Retinal pigment epithelial cell (primary cell): ENCODE results near the gene GH2.
A peak's percentile ranks its signal among the peaks of the same experiment; 100 is the strongest.
"Not testable (repeated sequence)": the region's sequence is repeated elsewhere in the genome, so short reads cannot be mapped to it uniquely, and the experiment has no call there.

ENCODE experiments used
- DNase-seq: peaks from one replicate; pipeline ENCODE4 v3.0.0-alpha.2; 2010; ENCODE audit warnings: low read depth
- H3K4me3 ChIP-seq: 2 replicates; pipeline ENCODE4 v1.5.1; 2011; ENCODE audit warnings: mild to moderate bottlenecking, low read length, control low read depth, moderate library complexity
- TF ChIP-seq, protein P1 (sequence below): conservative IDR thresholded peaks from 2 replicates; pipeline ENCODE4 v1.5.1; 2011; ENCODE audit warnings: low read depth, low read length, control low read depth, inconsistent platforms

GH2 gene

DNA sequence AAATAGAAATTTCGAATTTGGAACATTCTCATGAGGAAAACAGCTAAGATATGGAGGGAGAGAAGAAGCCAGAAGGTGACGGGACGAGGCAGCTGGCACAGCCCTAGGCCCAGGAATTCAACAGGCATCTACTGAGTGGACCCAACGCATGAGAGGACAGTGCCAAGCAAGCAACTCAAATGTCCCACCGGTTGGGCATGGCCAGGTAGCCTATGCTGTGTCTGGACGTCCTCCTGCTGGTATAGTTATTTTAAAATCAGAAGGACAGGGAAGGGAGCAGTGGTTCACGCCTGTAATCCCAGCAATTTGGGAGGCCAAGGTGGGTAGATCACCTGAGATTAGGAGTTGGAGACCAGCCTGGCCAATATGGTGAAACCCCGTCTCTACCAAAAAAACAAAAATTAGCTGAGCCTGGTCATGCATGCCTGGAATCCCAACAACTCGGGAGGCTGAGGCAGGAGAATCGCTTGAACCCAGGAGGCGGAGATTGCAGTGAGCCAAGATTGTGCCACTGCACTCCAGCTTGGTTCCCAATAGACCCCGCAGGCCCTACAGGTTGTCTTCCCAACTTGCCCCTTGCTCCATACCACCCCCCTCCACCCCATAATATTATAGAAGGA is 34.9 kb upstream of the GH2 start:
- H3K4me3 ChIP-seq: no peak overlapping the region
- no peak for DNase-seq
- TF ChIP-seq, protein P1, sequence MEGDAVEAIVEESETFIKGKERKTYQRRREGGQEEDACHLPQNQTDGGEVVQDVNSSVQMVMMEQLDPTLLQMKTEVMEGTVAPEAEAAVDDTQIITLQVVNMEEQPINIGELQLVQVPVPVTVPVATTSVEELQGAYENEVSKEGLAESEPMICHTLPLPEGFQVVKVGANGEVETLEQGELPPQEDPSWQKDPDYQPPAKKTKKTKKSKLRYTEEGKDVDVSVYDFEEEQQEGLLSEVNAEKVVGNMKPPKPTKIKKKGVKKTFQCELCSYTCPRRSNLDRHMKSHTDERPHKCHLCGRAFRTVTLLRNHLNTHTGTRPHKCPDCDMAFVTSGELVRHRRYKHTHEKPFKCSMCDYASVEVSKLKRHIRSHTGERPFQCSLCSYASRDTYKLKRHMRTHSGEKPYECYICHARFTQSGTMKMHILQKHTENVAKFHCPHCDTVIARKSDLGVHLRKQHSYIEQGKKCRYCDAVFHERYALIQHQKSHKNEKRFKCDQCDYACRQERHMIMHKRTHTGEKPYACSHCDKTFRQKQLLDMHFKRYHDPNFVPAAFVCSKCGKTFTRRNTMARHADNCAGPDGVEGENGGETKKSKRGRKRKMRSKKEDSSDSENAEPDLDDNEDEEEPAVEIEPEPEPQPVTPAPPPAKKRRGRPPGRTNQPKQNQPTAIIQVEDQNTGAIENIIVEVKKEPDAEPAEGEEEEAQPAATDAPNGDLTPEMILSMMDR: no peak

DNA sequence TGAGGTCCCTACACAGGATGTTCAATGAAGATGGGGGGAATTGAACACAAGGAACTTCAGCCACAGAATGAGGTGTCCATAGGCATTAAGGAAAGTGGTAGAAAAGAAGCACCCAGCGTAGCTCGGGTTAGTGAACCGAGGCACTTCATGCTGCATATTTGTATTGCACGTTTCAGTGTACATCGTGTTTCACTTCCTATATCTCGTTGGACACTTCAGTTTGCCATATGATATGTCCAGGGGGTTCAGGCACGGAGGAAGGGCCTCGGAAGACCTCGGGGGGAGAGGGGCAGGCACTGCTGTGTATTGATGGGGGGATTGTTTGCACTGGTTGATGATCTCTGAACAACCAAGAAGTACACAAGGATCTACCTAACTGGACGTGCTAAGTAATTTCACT is 34.0 kb upstream of the GH2 start:
- DNase-seq, H3K4me3 ChIP-seq: not testable (repeated sequence)

- no peak overlapping the region for H3K4me3 ChIP-seq
- no peak for DNase-seq
- TF ChIP-seq, protein P1: no peak
Observed at GRCh38 chr17:63914471-63914870, 32.7 kb upstream of the GH2 start.

GRCh38 chr17:63911657-63912100 is 29.9 kb upstream of the GH2 start:
- TF ChIP-seq, protein P1: peak; percentile 70
- H3K4me3 ChIP-seq: no peak overlapping the region
- DNase-seq: no peak

DNA sequence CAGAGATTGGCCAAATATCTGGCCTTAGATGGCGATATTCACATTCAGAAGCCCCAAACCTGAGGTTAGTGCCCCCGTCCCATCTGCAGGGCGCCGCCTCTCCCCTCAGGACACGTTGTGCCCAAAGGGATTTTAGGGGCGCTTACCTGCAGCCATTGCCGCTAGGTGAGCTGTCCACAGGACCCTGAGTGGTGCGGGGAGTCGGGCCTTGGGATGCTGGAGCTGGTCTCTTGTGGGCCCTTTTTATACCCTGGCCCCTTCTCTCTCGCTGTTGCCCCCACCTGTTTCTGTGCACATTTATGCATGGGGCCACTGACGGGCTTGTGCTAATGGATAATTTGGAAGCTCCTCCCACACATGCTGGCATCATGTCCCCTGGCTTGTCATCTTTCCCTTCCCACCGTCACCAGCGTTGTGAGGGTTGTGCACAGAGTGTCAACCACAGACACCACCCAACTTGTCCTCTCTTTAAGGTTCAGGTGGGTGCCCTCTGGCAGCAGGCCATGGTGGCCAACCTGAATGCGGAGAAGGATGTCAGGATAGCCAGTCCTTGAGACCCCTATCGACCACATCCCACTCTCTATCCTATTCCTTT is 29.4 kb upstream of the GH2 start, which contains the start of gene CSHL1:
Gene CSHL1, minus strand, starts transcription at position 218 of the 595 bp plus-strand sequence. Its CDS starts 62 bp downstream, at position 156.
- TF ChIP-seq, protein P1: no peak

DNA sequence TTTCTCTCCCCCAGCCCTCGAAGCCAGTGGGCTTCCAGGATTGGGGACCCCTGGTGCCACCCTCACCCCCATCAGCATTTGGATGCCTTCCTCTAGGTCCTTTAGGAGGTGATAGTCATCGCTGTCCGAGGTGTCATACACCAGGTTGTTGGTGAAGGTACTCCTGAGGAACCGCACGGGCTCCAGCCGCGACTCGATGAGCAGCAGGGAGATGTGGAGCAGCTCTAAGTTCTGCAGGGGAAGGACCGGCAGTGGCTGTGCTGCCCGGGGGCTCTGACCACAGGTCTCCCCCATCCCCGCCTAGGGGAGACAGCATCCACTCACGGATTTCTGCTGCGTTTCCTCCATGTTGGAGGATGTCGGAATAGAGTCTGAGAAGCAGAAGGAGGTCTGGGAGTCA is 28.4 kb upstream of the GH2 start:
- no peak overlapping the region for H3K4me3 ChIP-seq
- TF ChIP-seq, protein P1: no peak
- DNase-seq: no peak

More for the DNA sequence above, 29.4 kb upstream of the GH2 start, which contains the start of gene CSHL1:
- DNase-seq: no peak
- no peak within 1 kb of the TSS for H3K4me3 ChIP-seq

GRCh38 chr17:63909586-63909985 is 27.8 kb upstream of the GH2 start:
- not testable (repeated sequence) for DNase-seq, H3K4me3 ChIP-seq

DNA sequence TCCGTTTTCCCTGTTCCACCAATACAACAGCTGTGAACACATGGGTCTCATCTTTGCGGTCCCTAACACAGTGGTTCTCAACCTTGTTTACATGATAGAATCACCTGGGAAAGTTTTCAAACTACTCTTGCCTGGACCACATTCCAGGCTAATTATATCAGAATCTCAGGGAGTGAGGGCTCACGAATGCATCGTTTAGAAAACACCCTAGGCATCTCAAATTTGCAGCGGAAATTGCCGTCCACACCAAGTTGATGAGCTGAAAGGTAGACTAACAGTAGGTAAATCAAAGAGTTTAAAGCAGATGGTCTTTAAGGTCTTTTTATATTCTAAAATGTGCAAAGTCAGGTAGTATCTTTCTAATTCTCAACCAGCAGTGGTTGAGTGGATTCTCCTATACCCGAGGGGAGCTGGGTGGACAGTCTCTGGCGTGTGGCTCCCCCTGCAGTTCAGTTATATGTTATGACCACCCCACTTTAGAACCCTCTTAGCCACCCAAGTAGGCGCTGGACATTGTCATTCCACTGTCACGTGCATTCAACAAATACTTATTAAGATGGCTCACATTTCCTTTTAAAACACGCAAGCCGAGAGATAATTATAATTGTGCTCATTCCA is 25.5 kb upstream of the GH2 start:
- not testable (repeated sequence) for DNase-seq, H3K4me3 ChIP-seq
- TF ChIP-seq, protein P1: peak; percentile 36

GRCh38 chr17:63904796-63905195 is 23.1 kb upstream of the GH2 start:
- not testable (repeated sequence) for H3K4me3 ChIP-seq, DNase-seq
